ENCODE results near the gene FBXO8. TPM values are rescaled to one million over a fixed set of nuclear protein-coding genes. Genes with fewer than 3 reads are reported as not detected.

FBXO8 gene
- total RNA-seq, 1 experiment from 2014 or later, result 11.4 TPM

DNA sequence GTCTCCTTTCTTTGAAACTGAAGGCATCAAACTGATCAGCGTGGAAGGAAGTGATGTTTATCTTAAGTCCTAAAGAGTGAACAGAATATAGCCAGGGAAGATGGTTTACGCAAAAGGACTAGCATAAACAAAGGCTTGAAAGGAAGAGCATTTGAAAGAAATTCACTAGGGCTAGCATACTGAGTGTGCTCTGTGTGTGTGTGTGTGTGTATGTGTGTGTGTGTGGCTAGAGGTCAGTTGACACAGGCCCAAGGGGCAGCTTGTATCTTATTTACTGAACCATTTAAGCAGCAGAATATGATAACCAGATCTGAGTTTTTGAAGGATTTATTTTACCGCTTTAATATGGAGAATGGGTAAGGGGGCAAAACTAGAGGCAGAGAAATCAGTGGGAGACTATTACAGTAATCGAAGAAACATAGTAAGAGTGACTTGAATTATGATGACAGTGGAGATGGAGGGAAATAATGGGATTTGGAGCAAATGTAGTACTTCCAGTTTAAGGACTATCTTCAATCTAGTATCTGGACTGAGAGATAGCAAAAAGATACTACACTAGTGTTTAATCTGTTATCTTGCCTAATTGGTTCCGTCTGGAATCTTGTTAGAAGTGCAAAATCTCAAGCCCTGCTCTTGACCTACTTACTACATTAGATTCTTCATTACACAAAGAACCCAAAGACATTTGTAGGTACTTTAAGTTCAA lies 37.2 kb upstream of the FBXO8 start:
- H3K27me3 Mint-ChIP-seq (ENCODE audit: unreplicated experiment), result no peaks in the 10 kb centered on the region
- H3K9me3 Mint-ChIP-seq (ENCODE audit: low read depth, unreplicated experiment), result no peaks in the 10 kb centered on the region
- BruUV-seq (replicated peaks), result no TSS peak
- no peaks in the 10 kb centered on the region for H3K36me3 Mint-ChIP-seq (ENCODE audit: insufficient read depth, unreplicated experiment)
- H3K4me3 Mint-ChIP-seq (ENCODE audit: low read depth, unreplicated experiment), result no peak overlapping the region
- no peaks in the 10 kb centered on the region for H3K4me1 Mint-ChIP-seq (ENCODE audit: low read depth, unreplicated experiment)
- CTCF ChIA-PET, result no interaction called here
- intact Hi-C loops (cut with micrococcal nuclease; ENCODE audit: unreplicated experiment), result no loop called here
- TF ChIP-seq, protein P1, sequence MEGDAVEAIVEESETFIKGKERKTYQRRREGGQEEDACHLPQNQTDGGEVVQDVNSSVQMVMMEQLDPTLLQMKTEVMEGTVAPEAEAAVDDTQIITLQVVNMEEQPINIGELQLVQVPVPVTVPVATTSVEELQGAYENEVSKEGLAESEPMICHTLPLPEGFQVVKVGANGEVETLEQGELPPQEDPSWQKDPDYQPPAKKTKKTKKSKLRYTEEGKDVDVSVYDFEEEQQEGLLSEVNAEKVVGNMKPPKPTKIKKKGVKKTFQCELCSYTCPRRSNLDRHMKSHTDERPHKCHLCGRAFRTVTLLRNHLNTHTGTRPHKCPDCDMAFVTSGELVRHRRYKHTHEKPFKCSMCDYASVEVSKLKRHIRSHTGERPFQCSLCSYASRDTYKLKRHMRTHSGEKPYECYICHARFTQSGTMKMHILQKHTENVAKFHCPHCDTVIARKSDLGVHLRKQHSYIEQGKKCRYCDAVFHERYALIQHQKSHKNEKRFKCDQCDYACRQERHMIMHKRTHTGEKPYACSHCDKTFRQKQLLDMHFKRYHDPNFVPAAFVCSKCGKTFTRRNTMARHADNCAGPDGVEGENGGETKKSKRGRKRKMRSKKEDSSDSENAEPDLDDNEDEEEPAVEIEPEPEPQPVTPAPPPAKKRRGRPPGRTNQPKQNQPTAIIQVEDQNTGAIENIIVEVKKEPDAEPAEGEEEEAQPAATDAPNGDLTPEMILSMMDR (IDR thresholded peaks at IDR 0.05; ENCODE audit: unreplicated experiment), result no peak
- DNase-seq, result no peak
- H3K27ac Mint-ChIP-seq (ENCODE audit: unreplicated experiment), result no peak overlapping the region

DNA sequence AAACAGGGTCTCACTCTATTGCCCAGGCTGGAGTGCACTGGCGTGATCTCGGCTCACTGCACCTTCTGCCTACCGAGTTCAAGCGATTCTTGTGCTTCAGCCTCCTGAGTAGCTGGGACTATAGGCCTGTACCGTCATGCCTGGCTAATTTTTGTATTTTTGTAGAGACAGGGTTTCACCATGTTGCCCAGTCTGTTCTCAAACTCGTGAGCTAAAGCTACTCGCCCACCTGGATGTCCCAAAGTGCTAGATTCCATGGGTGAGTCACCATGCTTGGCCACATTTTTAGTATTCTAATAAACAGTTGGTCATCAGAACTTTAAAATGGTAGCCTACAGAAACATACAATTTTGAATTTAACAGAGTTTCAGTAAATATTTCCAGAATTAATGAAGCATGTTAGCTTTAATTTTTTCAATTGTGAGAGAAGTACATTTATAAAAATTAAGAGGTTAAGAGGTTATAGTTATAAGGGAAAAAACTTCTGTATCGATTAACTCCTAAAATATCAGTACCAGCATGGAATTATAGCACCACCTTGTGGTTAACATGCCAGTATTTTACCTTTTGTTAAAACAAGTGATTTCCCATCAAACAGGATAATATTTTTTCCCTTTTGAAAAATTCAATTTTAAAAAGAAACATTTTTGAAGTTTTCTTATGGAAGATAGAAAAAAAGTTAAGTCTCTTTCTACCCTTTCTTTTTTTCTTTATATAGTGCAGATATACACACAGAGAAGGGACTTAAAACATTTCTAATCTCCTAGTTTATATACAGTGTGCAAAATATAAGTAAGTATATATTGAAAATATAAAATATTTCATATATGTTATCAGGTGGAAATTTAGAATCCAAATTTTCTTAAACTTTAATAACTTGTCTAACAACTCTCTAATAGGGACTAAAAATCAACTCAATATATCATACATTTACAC lies 35.6 kb upstream of the FBXO8 start:
- H3K4me3 Mint-ChIP-seq (ENCODE audit: low read depth, unreplicated experiment), result no peak overlapping the region
- no peak overlapping the region for H3K27ac Mint-ChIP-seq (ENCODE audit: unreplicated experiment)
- H3K36me3 Mint-ChIP-seq (ENCODE audit: insufficient read depth, unreplicated experiment), result no peaks in the 10 kb centered on the region
- intact Hi-C loops (cut with micrococcal nuclease; ENCODE audit: unreplicated experiment), result loop anchor here (1.0 to 10.0 kb wide), 3 partner anchors 97 to 484 kb away; no protein-coding TSS in a partner anchor
- no peaks in the 10 kb centered on the region for H3K4me1 Mint-ChIP-seq (ENCODE audit: low read depth, unreplicated experiment)
- no peaks in the 10 kb centered on the region for H3K9me3 Mint-ChIP-seq (ENCODE audit: low read depth, unreplicated experiment)
- TF ChIP-seq, protein P1 (IDR thresholded peaks at IDR 0.05; ENCODE audit: unreplicated experiment), result peak; percentile 23
- H3K27me3 Mint-ChIP-seq (ENCODE audit: unreplicated experiment), result no peaks in the 10 kb centered on the region
- BruUV-seq (replicated peaks), result no TSS peak
- DNase-seq, result no peak
- CTCF ChIA-PET, result interaction anchor here (1.3 kb wide), 1 partner anchor 97 kb away, joined by 5 read pairs; no protein-coding TSS in a partner anchor

DNA sequence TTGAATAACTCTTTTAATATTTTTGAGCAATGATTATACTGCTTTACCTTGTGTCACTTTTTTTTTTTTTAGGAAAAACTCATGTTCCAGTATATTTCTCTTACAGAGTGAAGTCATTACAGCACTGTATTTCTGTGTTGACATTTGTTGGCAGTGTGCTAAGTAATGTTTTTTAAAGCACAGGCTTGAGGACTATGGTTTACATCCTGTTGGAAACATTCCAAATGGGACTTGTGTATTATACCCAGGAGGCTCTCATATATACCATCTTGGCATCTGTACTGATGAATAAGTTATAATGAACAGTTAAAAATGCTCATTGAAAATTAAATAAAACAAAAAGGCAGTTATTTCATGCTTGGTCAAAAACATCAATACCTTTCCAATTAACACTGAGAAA lies 34.1 kb upstream of the FBXO8 start:
- Mint-ChIP-seq H3K36me3 (ENCODE audit: insufficient read depth, unreplicated experiment) (no peaks in the 10 kb centered on the region), H3K4me1 (ENCODE audit: low read depth, unreplicated experiment) (no peaks in the 10 kb centered on the region), H3K9me3 (ENCODE audit: low read depth, unreplicated experiment) (no peaks in the 10 kb centered on the region), H3K27me3 (ENCODE audit: unreplicated experiment) (no peaks in the 10 kb centered on the region), H3K27ac (ENCODE audit: unreplicated experiment) (no peak overlapping the region), H3K4me3 (ENCODE audit: low read depth, unreplicated experiment) (no peak overlapping the region)
- BruUV-seq (replicated peaks), result no TSS peak
- TF ChIP-seq, protein P1 (IDR thresholded peaks at IDR 0.05; ENCODE audit: unreplicated experiment), result no peak
- CTCF ChIA-PET, result no interaction called here
- intact Hi-C loops (cut with micrococcal nuclease; ENCODE audit: unreplicated experiment), result loop anchor here (5.0 to 10.0 kb wide), 2 partner anchors 325 to 483 kb away; no protein-coding TSS in a partner anchor
- DNase-seq, result no peak

DNA sequence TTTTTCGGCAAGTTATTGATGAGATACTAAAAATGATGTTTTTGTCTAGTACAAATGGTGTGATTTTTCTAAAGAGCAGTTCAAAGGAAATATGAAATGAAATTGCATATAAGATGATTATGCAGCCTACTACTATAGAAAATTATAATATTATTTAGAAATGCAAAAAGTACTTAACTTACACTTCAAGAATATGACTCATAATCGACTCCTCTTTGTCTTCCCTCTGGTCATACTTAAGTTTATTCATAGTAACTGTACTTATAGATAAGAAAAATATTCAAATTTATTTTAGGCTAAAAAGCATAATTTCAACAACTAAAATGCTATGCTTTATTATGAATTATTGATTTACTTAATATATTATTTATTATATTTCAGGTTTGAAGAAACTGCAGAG lies 33.5 kb upstream of the FBXO8 start:
- no peaks in the 10 kb centered on the region for H3K27me3 Mint-ChIP-seq (ENCODE audit: unreplicated experiment)
- no peak overlapping the region for H3K4me3 Mint-ChIP-seq (ENCODE audit: low read depth, unreplicated experiment)
- no peaks in the 10 kb centered on the region for H3K9me3 Mint-ChIP-seq (ENCODE audit: low read depth, unreplicated experiment)
- TF ChIP-seq, protein P1 (IDR thresholded peaks at IDR 0.05; ENCODE audit: unreplicated experiment), result no peak
- intact Hi-C loops (cut with micrococcal nuclease; ENCODE audit: unreplicated experiment), result loop anchor here (5.0 to 10.0 kb wide), 2 partner anchors 325 to 482 kb away; no protein-coding TSS in a partner anchor
- no peaks in the 10 kb centered on the region for H3K4me1 Mint-ChIP-seq (ENCODE audit: low read depth, unreplicated experiment)
- no peak overlapping the region for H3K27ac Mint-ChIP-seq (ENCODE audit: unreplicated experiment)
- no TSS peak for BruUV-seq (replicated peaks)
- DNase-seq, result no peak
- H3K36me3 Mint-ChIP-seq (ENCODE audit: insufficient read depth, unreplicated experiment), result no peaks in the 10 kb centered on the region
- CTCF ChIA-PET, result no interaction called here

Measured in Calu3 (cell line).